GM18861 (cell line): Measurements from ENCODE around the gene EXOC3L2.

Experiments
- ATAC-seq: cut with Tn5 transposase; IDR thresholded peaks from one replicate; pipeline ENCODE4 v1.9.1; 2021; ENCODE audit not compliant: unreplicated experiment

EXOC3L2 gene

DNA sequence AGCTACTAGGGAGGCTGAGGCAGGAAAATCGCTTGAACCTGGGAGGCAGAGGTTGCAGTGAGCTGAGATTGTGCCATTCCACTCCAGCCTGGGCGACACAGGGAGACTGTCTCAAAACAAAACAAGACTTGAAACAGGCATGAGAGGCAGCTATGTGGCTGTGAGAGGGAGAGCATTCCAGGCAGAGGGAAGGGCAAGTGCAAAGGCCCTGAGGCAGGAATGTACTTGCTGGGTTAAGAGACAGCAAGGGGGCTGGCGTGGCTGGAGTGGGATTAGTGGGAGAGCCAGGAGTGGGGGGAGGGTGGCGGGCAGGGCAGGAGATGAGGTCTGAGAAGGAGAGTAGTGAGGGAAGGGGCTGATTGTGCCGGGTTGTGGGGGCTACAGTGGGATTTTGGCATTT is 21.3 kb downstream of the EXOC3L2 start:
- no peak for ATAC-seq

- no peak for ATAC-seq
Observed at GRCh38 chr19:45222724-45223123, 22.5 kb downstream of the EXOC3L2 start.

DNA sequence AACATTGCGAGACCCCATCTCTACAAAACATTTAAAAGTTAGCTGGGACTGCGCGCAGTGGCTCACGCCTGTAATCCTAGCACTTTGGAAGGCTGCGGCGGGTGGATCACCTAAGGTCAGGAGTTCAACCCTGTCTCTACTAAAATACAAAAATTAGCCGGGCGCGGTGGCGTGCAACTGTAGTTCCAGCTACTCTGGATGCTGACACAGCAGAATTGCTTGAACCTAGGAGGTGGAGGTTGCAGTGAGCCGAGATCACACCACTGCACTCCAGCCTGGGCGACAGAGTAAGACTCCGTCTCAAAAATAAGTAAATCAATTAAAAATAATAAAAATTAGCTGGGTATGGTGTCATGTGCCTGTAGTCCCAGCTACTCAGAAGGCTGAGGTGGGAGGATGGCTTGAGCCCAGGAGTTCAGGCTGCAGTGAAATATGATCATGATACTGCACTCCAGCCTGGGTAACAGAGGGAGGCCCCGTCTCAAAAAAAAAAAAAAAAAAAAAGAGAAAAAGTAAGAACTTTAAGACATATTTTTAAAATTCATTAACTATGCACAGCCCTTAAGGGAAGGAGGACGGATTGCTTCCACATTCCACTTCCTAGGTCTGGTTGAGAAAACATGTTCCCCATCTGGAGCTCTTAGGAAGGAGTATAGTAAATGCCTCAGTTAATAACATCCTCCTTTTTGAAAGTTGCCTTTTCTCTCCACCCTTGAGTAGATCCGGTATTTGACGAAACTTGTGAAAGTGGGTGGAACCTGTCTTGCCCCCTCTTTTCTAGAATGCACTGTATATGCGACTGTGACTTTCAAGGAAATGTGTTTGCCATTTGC is 26.1 kb downstream of the EXOC3L2 start:
- ATAC-seq = no peak

- no peak for ATAC-seq
Observed at GRCh38 chr19:45218426-45218825, 26.8 kb downstream of the EXOC3L2 start.

GRCh38 chr19:45217957-45218334 is 27.3 kb downstream of the EXOC3L2 start:
- no peak for ATAC-seq

GRCh38 chr19:45217193-45217956 is 27.8 kb downstream of the EXOC3L2 start:
- ATAC-seq = no peak

DNA sequence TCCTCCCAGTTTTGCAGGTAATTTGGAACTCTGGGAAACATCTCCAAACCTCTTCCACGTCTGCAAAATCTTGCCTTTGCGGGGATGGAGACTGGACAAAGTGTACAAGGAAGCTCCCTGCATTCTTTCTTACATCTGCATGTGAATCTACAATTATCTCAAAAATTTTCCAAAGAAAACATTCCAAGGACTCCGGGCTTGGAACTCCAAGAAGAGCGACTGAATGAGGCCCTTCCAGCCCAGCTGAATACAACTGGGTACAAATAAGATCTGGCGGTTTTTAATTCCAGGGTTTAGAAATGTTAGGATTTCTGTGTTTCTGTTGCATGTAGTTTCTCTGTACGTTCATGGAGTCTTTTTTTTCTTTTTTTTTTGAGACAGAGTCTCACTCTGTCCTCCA is 28.5 kb downstream of the EXOC3L2 start:
- ATAC-seq = no peak

- ATAC-seq = no peak
Observed at GRCh38 chr19:45215391-45216191, 29.6 kb downstream of the EXOC3L2 start.

DNA sequence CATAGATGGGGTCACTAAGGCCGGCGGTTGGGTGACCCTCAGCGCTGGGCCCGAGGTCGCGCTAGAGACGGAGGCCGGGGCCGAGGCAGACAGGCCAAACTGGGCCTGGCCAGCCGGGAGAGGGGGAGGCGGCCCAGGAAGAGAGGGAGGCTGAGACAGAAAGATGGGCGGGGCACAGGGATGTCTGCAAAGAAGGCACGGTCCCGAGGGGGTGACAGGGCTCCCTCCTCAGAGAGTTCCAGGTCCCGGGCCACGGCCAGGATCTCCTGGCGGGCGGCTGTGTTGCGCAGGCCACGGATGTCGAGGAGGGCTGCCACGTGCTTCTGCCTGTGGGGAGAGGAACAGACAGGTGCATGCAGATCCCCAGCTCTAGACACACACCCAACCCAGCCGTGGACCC is 32.2 kb downstream of the EXOC3L2 start:
- no peak for ATAC-seq

DNA sequence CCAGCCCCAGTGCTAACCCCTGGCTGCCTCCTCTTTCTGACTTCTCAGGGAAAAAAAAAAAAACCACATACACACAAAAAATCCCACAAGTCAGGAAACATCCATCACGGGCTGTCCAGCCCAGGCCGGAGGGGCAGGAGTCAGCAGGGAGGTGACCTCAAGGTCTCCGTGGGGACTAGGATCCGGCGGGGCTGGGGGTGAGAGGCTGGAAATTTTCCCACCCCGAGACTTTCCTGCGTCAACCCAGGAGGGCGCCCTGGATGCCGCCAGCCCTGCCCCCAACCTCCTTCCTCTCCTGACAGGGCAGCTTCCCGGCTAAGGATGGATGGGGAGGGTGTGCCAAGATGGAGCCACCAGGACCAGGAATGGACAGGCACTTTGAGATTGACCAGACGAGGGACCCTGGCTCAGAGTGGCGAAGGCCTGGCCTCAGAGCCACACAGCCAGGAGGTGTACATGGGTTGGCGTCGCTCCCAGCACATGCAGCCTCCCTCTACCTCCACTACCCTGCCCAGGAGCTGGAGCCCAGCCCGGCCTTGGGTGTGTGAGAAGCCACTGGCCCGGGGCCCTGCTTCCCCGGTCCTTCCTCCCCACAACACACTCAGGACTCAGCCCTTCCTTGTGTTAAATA is 33.3 kb downstream of the EXOC3L2 start:
- ATAC-seq = no peak

GRCh38 chr19:45206328-45206727 is 38.9 kb downstream of the EXOC3L2 start:
- ATAC-seq = no peak

- no peak for ATAC-seq
Observed at GRCh38 chr19:45205810-45206209, 39.4 kb downstream of the EXOC3L2 start.

DNA sequence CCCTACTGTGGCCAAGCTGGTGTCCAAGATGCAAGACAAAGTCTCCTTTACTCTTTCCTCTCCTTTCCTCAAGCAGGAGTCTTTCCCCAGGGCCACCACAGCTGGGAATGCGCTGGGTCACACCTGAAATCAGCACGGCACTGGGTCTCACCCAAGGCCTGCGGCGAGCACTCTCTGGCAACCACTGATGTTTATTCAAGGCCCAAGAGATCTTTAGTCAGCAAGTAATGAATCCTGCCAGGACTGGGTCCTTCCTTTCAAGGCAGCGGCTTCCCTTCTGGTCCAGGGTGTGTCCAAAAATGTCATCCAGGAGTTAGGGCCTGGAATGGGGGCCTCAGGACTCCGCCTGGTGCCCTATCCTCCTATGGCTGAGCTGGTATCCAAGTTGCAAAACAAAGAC is 42.6 kb downstream of the EXOC3L2 start:
- no peak for ATAC-seq

DNA sequence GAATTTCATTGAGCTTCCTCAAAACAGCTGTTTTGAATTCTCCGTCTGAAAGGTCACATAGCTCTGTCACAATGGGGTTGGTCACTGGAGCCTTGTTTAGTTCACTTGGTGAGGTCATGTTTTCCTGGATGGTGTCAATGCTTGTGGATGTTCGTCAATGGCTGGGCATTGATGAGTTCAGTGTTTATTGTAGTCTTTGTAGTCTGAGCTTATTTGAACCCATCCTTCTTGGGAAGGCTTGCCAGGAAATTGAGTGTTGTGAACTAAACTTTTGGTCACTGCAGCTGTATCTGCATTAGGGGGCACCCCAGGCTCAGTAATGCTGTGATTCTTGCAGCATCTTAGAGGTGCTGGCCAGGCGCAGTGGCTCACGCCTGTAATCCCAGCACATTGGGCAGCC is 44.6 kb downstream of the EXOC3L2 start:
- ATAC-seq = no peak

- no peak for ATAC-seq
Observed at GRCh38 chr19:45195764-45196163, 49.4 kb downstream of the EXOC3L2 start.

GRCh38 chr19:45191375-45191774 is 53.8 kb downstream of the EXOC3L2 start:
- no peak for ATAC-seq

DNA sequence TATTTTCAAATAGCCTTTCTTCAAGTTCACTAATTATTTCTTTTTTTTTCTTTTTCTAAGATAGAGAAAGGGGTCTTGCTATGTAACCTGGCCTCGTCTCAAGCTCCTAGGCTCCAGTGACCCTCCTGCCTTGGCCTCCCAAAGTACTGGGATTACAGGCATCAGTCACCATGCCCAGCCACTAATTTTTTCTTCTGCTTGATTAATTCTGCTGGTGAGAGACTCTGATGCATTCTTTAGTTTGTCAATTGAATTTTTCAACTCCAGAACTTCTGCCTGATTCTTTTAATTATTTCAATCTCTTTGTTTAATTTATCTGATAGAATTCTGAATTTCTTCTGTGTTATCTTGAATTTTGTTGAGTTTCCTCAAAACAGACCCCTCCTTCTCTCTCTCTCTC is 55.2 kb downstream of the EXOC3L2 start:
- ATAC-seq = no peak

- ATAC-seq = no peak
Observed at GRCh38 chr19:45187421-45188100, 57.6 kb downstream of the EXOC3L2 start.

GRCh38 chr19:45186509-45187334 is 58.5 kb downstream of the EXOC3L2 start:
- no peak for ATAC-seq

- ATAC-seq = no peak
Observed at GRCh38 chr19:45184115-45184514, 61.1 kb downstream of the EXOC3L2 start.
